HG03442 (cell line): Measurements from ENCODE around the gene WDR73.

Experiments
- ATAC-seq: cut with Tn5 transposase; IDR thresholded peaks from one replicate; pipeline ENCODE4 v1.9.1; 2021; ENCODE audit warnings: mild to moderate bottlenecking, moderate library complexity; ENCODE audit not compliant: unreplicated experiment

The WDR73 gene

DNA sequence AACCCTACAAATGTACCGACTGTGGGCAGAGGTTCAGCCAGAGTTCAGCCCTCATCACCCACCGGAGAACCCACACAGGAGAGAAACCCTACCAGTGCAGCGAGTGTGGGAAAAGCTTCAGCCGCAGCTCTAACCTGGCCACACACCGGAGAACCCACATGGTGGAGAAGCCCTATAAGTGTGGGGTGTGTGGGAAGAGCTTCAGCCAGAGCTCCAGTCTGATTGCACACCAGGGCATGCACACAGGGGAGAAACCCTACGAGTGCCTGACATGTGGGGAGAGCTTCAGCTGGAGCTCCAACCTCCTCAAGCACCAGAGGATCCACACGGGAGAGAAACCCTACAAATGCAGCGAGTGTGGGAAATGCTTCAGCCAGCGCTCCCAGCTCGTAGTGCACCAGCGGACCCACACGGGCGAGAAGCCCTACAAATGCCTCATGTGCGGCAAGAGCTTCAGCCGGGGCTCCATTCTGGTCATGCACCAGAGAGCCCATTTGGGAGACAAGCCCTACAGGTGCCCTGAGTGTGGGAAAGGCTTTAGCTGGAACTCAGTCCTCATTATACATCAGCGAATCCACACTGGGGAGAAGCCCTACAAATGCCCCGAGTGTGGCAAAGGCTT lies 32.6 kb downstream of the WDR73 start:
- ATAC-seq = no peak

- no peak for ATAC-seq
Observed at GRCh38 chr15:84620626-84621025, 33.5 kb downstream of the WDR73 start.

DNA sequence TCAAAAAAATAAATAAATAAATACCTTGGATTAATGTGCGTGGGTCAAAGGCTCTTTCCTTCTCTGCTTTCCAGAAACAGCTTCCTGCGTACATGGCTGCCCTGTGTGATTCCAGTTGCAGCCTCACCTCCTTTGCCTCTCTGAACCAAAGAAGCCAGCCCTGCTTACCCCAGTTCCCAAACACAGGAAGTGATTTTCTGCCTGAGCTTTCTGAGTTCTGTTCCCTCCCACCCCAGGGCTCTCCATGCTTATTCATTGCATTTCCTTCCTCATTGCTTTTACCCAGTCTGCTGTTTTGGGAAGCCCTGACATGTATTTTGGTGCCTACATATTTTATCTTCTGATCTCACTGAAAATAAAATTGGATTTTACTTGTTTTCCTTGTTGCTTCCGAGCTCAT lies 37.8 kb downstream of the WDR73 start:
- no peak for ATAC-seq

DNA sequence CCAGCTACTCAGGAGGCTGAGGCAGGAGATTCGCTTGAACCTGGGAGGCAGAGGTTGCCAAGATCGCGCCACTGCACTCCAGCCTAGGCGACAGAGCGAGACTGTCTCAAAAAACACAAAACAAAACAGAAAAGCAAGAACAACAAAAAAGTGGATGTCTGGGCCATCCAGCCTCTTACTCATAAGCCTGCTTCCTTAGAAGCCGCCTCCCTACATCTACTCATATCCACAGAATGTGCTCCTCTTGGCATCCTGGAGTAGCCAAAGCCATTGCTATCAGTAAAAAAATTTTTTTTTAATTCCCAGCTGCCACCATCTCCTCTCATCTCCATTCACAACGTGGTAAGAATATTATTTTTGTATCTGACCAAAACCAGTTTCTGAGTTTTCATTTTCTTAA lies 42.5 kb downstream of the WDR73 start:
- ATAC-seq = no peak

GRCh38 chr15:84609818-84610525 lies 44.1 kb downstream of the WDR73 start:
- no peak for ATAC-seq

GRCh38 chr15:84608707-84609284 lies 45.3 kb downstream of the WDR73 start:
- ATAC-seq = no peak

GRCh38 chr15:84606653-84607120 lies 47.4 kb downstream of the WDR73 start:
- ATAC-seq = no peak

DNA sequence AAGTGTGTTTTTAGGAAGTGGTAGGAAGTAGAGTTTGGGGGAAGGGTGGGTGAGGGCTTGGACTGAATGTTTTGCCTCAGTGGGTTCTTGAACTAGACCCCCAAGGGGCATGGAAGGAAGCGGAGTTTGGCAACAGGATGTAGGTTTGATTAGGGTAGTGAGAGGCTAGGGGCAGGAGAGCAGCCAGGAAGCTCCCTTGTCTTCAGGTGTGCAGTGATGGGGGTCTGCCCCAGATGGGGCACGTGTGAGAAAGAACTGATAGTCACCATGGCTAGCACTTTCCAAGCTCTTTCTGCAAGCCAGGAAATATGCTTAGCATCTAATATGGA lies 48.6 kb downstream of the WDR73 start:
- ATAC-seq = no peak

DNA sequence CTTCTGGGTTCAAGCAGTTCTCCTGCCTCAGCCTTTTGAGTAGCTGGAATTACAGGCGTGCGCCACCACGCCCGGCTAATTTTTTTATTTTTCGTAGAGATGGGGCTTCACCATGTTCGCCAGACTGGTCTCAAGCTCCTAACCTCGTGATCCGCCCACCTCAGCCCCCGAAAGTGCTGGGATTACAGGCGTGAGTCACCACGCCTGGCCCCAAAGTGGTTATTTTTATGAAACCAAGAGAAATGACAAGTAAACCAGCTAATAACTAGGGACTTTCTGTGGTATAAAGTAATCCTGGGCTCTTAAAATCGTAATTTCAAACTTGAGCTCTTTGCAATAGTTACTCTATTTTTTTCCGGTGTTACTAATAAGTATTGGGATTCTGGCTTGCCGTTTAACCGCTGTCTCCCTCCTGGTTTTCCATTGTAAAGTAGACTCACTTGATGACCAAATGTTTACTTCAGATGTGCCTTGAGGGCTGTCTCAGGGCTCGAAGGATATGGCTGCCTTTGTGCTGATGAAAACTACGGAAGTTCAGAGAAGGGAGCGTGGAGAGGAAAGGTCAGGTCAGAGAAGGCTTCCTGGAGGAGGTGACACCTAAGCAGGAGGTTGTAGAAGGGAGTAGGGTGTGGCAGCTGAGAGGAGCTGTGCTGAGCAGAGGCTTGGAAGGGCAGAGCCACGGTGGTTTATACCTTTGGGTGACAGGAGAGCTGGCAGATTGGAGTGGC lies 49.1 kb downstream of the WDR73 start:
- ATAC-seq = no peak

GRCh38 chr15:84603630-84604379 lies 50.3 kb downstream of the WDR73 start:
- ATAC-seq = no peak

DNA sequence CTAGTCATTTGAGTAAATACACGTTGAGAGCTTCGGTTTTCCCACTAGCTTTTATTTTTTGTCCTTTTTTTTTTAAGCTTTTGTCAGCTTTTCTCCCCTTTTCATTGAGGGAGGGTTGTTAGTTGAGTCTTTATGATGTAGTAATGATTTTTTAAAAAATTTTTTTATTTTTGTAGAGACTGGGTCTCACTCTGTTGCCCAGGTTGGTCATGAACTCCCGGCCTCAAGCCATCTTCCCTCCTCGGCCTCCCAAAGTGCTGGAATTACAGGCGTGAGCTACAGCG lies 52.6 kb downstream of the WDR73 start:
- ATAC-seq = no peak

GRCh38 chr15:84600687-84601554 lies 53.2 kb downstream of the WDR73 start, which contains the start of gene ZSCAN2:
TSS of gene ZSCAN2 (plus strand) at chr15:84601009. CDS start at chr15:84603928, 2,919 bp downstream.
- ATAC-seq = peak; percentile 88

GRCh38 chr15:84600331-84600686 lies 53.8 kb downstream of the WDR73 start:
- peak; percentile 9 for ATAC-seq

- ATAC-seq = no peak
Observed at GRCh38 chr15:84599906-84600305, 54.2 kb downstream of the WDR73 start.

DNA sequence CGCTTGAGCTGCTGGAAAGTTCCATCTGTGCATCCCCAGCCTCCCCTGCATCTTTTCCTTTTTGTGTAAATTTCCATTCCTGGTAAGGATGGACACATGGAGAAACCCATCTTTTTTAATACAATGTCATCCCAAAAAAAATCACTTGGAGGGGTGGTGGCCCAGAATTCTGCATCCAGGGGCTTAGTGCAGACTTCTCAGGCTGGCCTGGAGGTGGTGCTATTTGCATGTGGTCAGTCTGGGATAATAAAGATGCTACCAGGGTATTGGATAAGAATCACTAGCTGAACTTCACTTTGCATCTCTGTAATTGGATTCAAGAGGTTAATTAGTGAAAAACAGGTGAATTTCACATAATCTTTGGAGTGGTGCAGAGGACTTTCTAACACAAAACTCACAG lies 55.1 kb downstream of the WDR73 start:
- no peak for ATAC-seq

- peak; percentile 43 for ATAC-seq
Observed at GRCh38 chr15:84598250-84598649, 55.8 kb downstream of the WDR73 start.

DNA sequence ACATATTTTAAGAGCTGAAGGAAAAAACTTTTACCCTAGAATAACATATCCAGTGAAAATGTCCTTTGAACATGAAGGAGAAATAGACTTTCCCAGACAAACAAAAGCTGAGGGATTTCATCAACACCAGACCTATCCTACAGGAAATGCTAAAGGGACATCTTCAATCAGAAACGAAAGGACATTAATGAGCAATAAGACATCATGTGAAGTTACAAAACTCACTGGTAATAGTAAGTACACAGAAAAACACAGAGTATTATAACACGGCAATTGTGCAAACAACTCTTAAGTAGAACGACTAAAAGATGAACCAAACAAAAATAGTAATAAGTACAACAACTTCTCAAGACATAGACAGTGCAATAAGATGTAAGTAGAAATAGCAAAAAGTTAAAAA lies 56.8 kb downstream of the WDR73 start:
- ATAC-seq = no peak

- no peak for ATAC-seq
Observed at GRCh38 chr15:84595660-84596059, 58.4 kb downstream of the WDR73 start.

DNA sequence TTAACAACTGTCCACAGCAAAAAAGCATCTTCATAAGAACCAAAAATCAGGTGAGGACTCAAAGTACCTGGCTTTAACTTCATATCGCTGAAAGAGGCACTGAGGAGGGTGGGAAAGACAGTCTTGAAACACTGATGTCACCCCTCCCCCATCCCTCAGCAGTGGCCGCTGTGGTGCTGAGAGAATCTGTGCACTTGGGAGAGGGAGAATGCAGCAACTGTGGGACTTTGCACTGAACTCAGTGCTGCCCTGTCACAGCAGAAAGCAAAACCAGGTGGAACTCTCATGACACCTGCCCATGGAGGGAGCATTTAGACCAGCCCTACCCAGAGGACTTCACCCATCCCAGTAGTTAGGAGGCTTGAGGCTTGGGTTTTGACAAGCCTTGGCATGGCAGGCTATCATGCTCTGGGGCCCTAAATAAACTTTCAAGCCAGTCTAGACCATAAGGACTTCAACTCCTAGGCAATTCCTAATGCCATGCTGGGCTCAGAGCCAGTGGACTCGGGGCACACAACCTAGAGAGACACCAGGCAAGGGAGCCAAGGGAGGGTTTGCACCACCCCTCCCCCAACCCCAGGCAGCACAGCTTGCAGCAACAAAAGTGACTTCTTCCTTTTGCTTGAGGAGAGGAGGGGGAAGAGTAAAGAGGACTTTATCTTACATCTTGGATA lies 59.3 kb downstream of the WDR73 start:
- no peak for ATAC-seq

DNA sequence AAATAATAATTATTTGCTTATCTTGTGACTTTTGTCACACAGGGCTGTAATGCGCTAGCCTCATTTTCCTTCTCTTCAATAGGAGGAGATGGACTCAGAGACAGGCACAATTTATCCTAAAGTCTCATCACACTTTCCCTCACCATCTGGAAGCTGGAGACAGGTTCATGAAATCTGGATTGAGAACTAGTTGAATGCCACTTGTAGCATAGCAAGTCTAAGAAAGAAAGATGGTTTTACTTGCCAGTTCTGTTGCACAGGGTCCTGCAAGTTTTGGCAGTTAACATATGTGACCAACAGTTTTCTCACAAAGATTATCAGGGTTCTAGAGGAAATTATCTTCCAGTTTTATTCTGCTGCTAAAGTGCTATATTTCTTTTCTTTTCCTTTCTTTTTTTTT lies 62.3 kb downstream of the WDR73 start:
- no peak for ATAC-seq
